Subcutaneous abdominal adipose tissue (tissue), 5 donors: Measurements from ENCODE around the gene DNAJB8.

Experiments
- H3K27ac ChIP-seq: one replicate; pipeline ENCODE4 v1.7.0; 2013; ENCODE audit warnings: low read depth, mild to moderate bottlenecking, inconsistent platforms, low read length, moderate library complexity
- H3K27me3 ChIP-seq, 5 donors: one replicate each; pipeline ENCODE4 v1.7.0; 2013; ENCODE audit warnings: low read length in 5 of 5, inconsistent platforms in 1 of 5; ENCODE audit not compliant: control insufficient read depth in 5 of 5, insufficient read depth in 4 of 5
- H3K36me3 ChIP-seq, 5 donors: one replicate each; pipeline ENCODE4 v1.7.0; 2013; ENCODE audit warnings: low read length in 5 of 5; ENCODE audit not compliant: control insufficient read depth in 5 of 5, insufficient read depth in 5 of 5
- H3K4me1 ChIP-seq, 5 donors: one replicate each; pipeline ENCODE4 v1.7.0; 2013; ENCODE audit warnings: low read length in 5 of 5, mild to moderate bottlenecking in 3 of 5, moderate library complexity in 1 of 5; ENCODE audit not compliant: control insufficient read depth in 5 of 5, insufficient read depth in 5 of 5
- H3K4me3 ChIP-seq, 5 donors: one replicate each; pipeline ENCODE4 v1.7.0; 2013; ENCODE audit warnings: low read length in 5 of 5, low read depth in 1 of 5
- H3K9ac ChIP-seq, 5 donors: one replicate each; pipeline ENCODE4 v1.7.0; 2013; ENCODE audit warnings: low read length in 5 of 5, mild to moderate bottlenecking in 4 of 5, moderate library complexity in 3 of 5
- H3K9me3 ChIP-seq, 5 donors: one replicate each; pipeline ENCODE4 v1.7.0; 2013; ENCODE audit warnings: low read length in 5 of 5; ENCODE audit not compliant: control insufficient read depth in 5 of 5
- donor health status: healthy.
- donor health status: healthy.
- donor health status: healthy.
- donor health status: healthy.
- donor health status: healthy.

DNAJB8 gene

DNA sequence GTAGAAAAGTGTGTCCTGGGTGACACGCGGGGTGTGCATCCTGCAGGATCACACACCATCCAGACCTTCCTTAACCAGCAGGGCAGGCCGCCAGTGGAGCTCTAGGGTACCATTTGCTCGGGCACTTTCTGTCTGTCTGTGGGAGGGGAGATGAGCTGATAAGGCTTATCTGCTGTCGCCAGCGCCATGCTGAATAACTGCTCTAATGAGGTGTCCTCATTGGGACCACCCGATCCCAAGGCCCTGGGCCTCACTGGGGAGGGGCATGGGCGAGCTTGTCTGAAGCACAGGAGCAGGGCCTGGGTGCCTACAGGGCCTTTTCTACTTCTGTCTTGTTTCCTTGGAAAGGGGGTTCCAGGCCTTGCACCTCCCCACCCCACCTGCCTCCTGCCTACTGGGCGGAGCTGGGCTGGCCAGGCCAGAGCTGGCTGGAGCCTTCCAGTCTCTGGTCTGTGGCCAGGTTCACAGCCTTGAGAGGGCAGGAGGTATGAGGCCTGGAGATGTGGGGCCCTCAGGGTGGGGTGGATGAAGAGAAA lies 28.8 kb upstream of the DNAJB8 start:
- Histone ChIP-seq H3K9ac (no peak overlapping the region), H3K27me3 (peaks cover 43 to 68% (median 57%) of the 10 kb centered on the region in 5 donors), H3K36me3 (peaks cover 0 to 2% (median 0%) of the 10 kb centered on the region in 5 donors), H3K27ac (no peak overlapping the region), H3K9me3 (no peaks in the 10 kb centered on the region), H3K4me1 (peaks cover 0 to 54% (median 23%) of the 10 kb centered on the region in 5 donors), H3K4me3 (no peak overlapping the region)

DNA sequence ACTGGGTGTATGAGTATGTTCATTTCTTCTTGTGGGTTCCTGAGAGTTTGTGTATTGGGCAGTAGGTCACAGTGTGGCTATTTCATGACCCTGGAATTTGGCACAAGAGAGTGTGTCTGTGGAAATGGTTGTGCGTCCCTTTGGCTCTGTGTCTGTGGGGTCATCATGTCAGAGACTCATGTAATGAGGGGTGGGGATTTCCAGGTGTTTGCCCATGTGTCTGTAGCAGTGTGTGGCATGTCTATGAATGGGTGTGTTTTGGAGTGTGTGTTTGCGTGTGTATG lies 27.6 kb upstream of the DNAJB8 start:
- Histone ChIP-seq H3K9ac (no peak overlapping the region), H3K9me3 (no peaks in the 10 kb centered on the region), H3K27me3 (peaks cover 51 to 72% (median 69%) of the 10 kb centered on the region in 5 donors), H3K27ac (no peak overlapping the region), H3K4me1 (peaks cover 0 to 66% (median 35%) of the 10 kb centered on the region in 5 donors), H3K4me3 (no peak overlapping the region), H3K36me3 (peaks cover 0 to 2% (median 0%) of the 10 kb centered on the region in 5 donors)

DNA sequence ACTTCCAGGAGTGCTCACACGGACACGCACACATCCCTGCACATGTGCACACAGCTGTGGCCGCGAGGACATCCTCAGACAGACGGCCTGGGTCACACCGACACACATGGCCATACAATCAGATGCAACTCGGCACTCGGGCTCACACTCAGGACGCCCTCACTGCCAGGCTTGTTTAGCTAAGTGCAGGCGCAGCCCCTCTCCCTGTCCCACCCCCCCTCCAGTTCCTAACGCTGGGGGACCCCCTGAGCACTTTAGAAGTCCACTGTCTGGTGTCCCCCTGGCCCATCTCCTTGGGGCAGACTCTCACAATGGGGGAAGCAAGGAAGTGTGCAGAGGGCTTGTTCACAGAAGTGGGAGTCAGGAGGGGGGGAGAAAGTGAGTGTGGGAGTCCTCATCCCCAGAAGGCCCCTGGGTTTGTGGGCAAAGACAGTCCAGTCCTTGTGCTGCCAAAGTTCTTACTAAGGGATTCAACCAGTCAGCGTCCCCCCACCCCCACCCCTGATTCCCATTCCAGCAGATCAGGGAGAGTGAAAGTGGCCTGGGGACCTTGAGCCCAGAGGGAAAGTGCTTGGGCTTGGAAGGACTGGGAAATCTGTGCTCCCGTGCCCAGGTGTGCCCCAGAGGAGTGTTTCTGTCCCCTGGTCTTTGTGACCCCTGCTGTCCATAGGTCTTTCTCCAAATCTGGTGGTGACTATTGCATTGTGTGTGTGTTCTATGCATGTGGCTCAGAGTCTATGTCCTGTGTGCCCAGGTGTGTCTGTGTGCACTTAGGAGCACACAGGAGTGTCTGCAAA lies 27.1 kb upstream of the DNAJB8 start:
- Histone ChIP-seq H3K27ac (no peak overlapping the region), H3K27me3 (peaks cover 46 to 72% (median 67%) of the 10 kb centered on the region in 5 donors), H3K4me3 (no peak overlapping the region), H3K36me3 (peaks cover 0 to 2% (median 0%) of the 10 kb centered on the region in 5 donors), H3K9me3 (no peaks in the 10 kb centered on the region), H3K4me1 (peaks cover 0 to 71% (median 40%) of the 10 kb centered on the region in 5 donors), H3K9ac (no peak overlapping the region)

- Histone ChIP-seq H3K9me3 (no peaks in the 10 kb centered on the region), H3K4me1 (peaks cover 0 to 76% (median 46%) of the 10 kb centered on the region in 5 donors), H3K36me3 (peaks cover 0 to 2% (median 0%) of the 10 kb centered on the region in 5 donors), H3K27me3 (peaks cover 43 to 74% (median 73%) of the 10 kb centered on the region in 5 donors), H3K27ac (no peak within 1 kb of the TSS), H3K4me3 (no peak within 1 kb of the TSS), H3K9ac (no peak within 1 kb of the TSS)
These were observed 26.2 kb upstream of the DNAJB8 start, which contains the start of gene GATA2 for GRCh38 chr3:128492671-128493569. TSS of gene GATA2 (minus strand) at chr3:128493201. CDS start at chr3:128487031, 6,170 bp downstream.

DNA sequence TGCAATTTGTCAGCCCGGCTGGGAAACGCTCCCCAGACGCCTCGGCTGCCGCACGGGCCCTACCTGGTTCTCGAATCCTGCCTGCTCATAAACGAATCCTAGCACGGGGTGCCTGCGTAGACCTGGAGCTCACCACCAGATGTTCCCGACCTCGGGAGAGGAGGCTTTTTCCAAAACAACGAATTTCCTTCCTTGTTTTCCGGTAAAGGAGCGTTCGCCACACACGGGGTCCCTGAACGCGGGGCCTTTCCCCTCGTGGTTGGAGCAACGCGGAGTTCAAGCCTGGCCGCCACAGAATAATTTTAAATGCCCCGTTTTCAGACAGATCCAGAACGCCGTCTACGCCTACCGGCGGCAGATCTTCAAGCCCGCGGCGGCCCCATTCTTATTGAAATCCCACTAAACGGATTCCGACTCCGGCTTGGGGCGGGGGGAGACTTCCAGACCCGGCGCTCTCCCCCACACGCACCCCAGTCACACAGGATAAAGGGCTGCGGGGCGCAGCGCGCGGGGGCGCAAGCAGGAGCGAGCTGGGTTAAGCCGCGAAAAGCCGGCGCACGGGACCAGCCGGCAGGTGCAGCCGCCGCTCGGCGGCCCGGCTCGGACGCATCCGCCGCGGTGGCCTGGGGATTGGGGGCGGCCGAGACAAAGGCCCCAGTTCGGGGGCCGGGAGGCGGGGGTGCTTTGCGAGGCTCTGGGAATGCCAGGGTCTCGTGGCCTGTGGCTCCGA lies 25.4 kb upstream of the DNAJB8 start:
- H3K4me3 ChIP-seq, result no peak overlapping the region
- no peak overlapping the region for H3K9ac ChIP-seq
- peaks cover 0 to 2% (median 0%) of the 10 kb centered on the region in 5 donors for H3K36me3 ChIP-seq
- H3K9me3 ChIP-seq, result no peaks in the 10 kb centered on the region
- H3K27me3 ChIP-seq, result peaks cover 43 to 75% (median 71%) of the 10 kb centered on the region in 5 donors
- peaks cover 0 to 78% (median 48%) of the 10 kb centered on the region in 5 donors for H3K4me1 ChIP-seq
- H3K27ac ChIP-seq, result no peak overlapping the region

DNA sequence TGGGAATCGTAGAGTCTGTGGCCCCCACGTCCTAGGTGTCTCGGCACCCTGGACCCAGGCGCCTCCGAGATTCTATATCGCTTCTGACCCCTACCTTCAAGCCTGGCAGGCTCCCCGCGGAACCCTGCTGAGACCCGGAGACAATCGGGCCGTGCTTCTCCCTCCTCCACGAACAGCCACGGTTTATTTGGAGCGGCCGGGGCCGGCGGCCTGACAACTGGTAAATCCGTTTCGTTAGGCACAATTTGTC lies 24.9 kb upstream of the DNAJB8 start:
- peaks cover 0 to 78% (median 48%) of the 10 kb centered on the region in 5 donors for H3K4me1 ChIP-seq
- H3K9me3 ChIP-seq, result no peaks in the 10 kb centered on the region
- no peak overlapping the region for H3K9ac ChIP-seq
- H3K27me3 ChIP-seq, result peaks cover 43 to 75% (median 71%) of the 10 kb centered on the region in 5 donors
- no peaks in the 10 kb centered on the region for H3K36me3 ChIP-seq
- H3K4me3 ChIP-seq, result no peak overlapping the region
- no peak overlapping the region for H3K27ac ChIP-seq

- H3K36me3 ChIP-seq, result no peaks in the 10 kb centered on the region
- H3K9ac ChIP-seq, result no peak overlapping the region
- peaks cover 48 to 78% (median 74%) of the 10 kb centered on the region in 5 donors for H3K27me3 ChIP-seq
- peak overlapping the region in 2 of 5 donors; percentile 73 to 80 for H3K4me3 ChIP-seq
- no peaks in the 10 kb centered on the region for H3K9me3 ChIP-seq
- H3K4me1 ChIP-seq, result peaks cover 0 to 79% (median 52%) of the 10 kb centered on the region in 5 donors
- H3K27ac ChIP-seq, result no peak overlapping the region
These were observed 24.4 kb upstream of the DNAJB8 start for GRCh38 chr3:128490915-128491690.

GRCh38 chr3:128490650-128490914 lies 23.9 kb upstream of the DNAJB8 start:
- H3K27ac ChIP-seq, result no peak overlapping the region
- peaks cover 0 to 79% (median 54%) of the 10 kb centered on the region in 5 donors for H3K4me1 ChIP-seq
- no peak overlapping the region for H3K9ac ChIP-seq
- no peaks in the 10 kb centered on the region for H3K9me3 ChIP-seq
- peaks cover 53 to 83% (median 79%) of the 10 kb centered on the region in 5 donors for H3K27me3 ChIP-seq
- peak overlapping the region in 4 of 5 donors; percentile 63 to 80 (median 75) for H3K4me3 ChIP-seq
- H3K36me3 ChIP-seq, result no peaks in the 10 kb centered on the region

DNA sequence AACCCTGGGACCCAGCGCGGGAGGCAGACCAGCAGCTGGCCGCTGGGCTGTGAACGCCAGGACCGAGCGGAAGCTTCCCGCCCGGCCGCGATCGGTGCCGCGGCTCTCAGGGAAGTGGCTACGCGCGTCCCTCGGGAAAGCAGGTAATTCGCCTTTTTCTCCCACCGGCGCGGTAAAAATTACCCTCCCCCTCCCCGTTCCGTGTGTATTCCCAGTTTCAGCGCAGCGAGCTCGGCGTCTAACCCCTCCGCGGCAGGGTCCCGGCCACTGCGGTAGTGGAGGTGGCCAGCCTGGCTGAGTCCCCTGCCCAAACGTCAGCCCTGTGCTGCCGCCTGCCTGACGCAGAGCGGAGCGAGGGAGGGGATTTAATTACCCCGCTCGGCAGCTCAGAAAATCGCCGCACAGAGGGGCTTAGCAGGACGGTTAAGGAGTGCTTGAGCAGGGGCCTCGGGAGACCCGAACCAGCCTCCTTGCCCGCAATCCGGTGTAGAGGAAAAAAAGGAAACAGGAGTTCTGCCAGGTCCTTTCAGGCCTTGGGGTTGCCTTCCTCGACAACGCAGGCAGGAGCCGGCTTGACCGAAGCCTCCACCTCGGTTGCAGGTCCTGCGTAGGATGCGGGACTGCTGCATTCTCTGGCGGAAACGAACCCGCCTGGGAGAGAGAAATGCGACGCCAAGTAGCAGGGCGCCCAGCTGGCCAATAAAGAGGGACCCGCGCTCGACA lies 23.4 kb upstream of the DNAJB8 start:
- H3K9me3 ChIP-seq, result no peaks in the 10 kb centered on the region
- H3K27me3 ChIP-seq, result peaks cover 58 to 88% (median 80%) of the 10 kb centered on the region in 5 donors
- H3K36me3 ChIP-seq, result no peaks in the 10 kb centered on the region
- H3K4me3 ChIP-seq, result peak overlapping the region; percentile 44 to 80 (median 73)
- peaks cover 0 to 81% (median 59%) of the 10 kb centered on the region in 5 donors for H3K4me1 ChIP-seq
- H3K27ac ChIP-seq, result peak overlapping the region; percentile 81
- H3K9ac ChIP-seq, result peak overlapping the region in 3 of 5 donors; percentile 59 to 73 (median 67)
